OCI-LY1 (cell line): ENCODE measurements around the gene JMJD1C.

Source experiments
- H2AFZ ChIP-seq: fragments of 200-600 bp; sonication (generic), shearing (Covaris generic); 2 replicates; pipeline ENCODE4 v1.6.0; 2014; ENCODE audit warnings: antibody characterized with exemption, mild to moderate bottlenecking, low read length
- H3F3A ChIP-seq: fragments of 200-600 bp; sonication (generic), shearing (Covaris generic); 2 replicates; pipeline ENCODE4 v1.6.0; 2014; ENCODE audit warnings: mild to moderate bottlenecking, antibody characterized with exemption, low read length, moderate library complexity; ENCODE audit not compliant: insufficient read depth
- H3K27ac ChIP-seq: fragments of 200-600 bp; sonication (generic); 2 replicates; pipeline ENCODE4 v1.5.1; 2014; ENCODE audit warnings: low read length, mixed run types, mild to moderate bottlenecking, low read depth; ENCODE audit not compliant: poor library complexity, severe bottlenecking
- H3K27me3 ChIP-seq: fragments of 200-600 bp; sonication (generic); 2 replicates; pipeline ENCODE4 v1.6.0; 2014; ENCODE audit warnings: antibody characterized with exemption, mild to moderate bottlenecking, low read length, moderate library complexity; ENCODE audit not compliant: insufficient read depth
- H3K36me3 ChIP-seq: fragments of 200-600 bp; sonication (generic); 2 replicates; pipeline ENCODE4 v1.6.1; 2014; ENCODE audit warnings: mild to moderate bottlenecking, antibody characterized with exemption, low read length, moderate library complexity, mixed read lengths; ENCODE audit not compliant: insufficient read depth
- H3K4me1 ChIP-seq: fragments of 200-600 bp; sonication (generic); 2 replicates; pipeline ENCODE4 v1.5.1; 2014; ENCODE audit warnings: mild to moderate bottlenecking, low read length, moderate library complexity; ENCODE audit not compliant: insufficient read depth, severe bottlenecking
- H3K4me2 ChIP-seq: fragments of 200-600 bp; sonication (generic), shearing (Covaris generic); 2 replicates; pipeline ENCODE4 v1.6.1; 2014; ENCODE audit warnings: low read length
- H3K4me3 ChIP-seq: fragments of 200-600 bp; sonication (generic); 2 replicates; pipeline ENCODE4 v1.5.1; 2014; ENCODE audit warnings: low read length, low read depth, mild to moderate bottlenecking, mixed read lengths; ENCODE audit not compliant: poor library complexity, severe bottlenecking
- H3K79me2 ChIP-seq: fragments of 200-600 bp; shearing (Covaris generic); 2 replicates; pipeline ENCODE4 v1.6.1; 2016; ENCODE audit warnings: mixed run types, low read length, mixed read lengths; ENCODE audit not compliant: insufficient read depth
- H3K9ac ChIP-seq: fragments of 200-600 bp; sonication (generic), shearing (Covaris generic); 2 replicates; pipeline ENCODE4 v1.6.1; 2014; ENCODE audit warnings: mild to moderate bottlenecking, low read length, mixed read lengths
- H3K9me2 ChIP-seq: fragments of 200-600 bp; sonication (generic), shearing (Covaris generic); 2 replicates; pipeline ENCODE4 v1.6.1; 2014; ENCODE audit warnings: low read depth, mild to moderate bottlenecking, low read length, mixed read lengths
- H3K9me3 ChIP-seq: fragments of 200-600 bp; shearing (Covaris generic); 2 replicates; pipeline ENCODE4 v1.6.1; 2014; ENCODE audit warnings: low read length, mixed read lengths
- H4K20me1 ChIP-seq: fragments of 200-600 bp; sonication (generic), shearing (Covaris generic); 2 replicates; pipeline ENCODE4 v1.6.0; 2016; ENCODE audit warnings: mild to moderate bottlenecking, low read length; ENCODE audit not compliant: insufficient read depth
- CTCF ChIP-seq: fragments of 200-600 bp; sonication (generic), shearing (Covaris generic); IDR thresholded peaks from 2 replicates; pipeline ENCODE4 v1.5.1; 2017; ENCODE audit warnings: mild to moderate bottlenecking, antibody characterized with exemption, low read length, moderate library complexity, mixed read lengths
- EZH2 ChIP-seq: fragments of 200-600 bp; sonication (generic), shearing (Covaris generic); IDR thresholded peaks from 2 replicates; pipeline ENCODE4 v1.8.0; 2017; ENCODE audit warnings: borderline replicate concordance, mixed run types, mild to moderate bottlenecking, antibody characterized with exemption, low read length, moderate library complexity, mixed read lengths

The JMJD1C gene

GRCh38 chr10:63369711-63370110, 96.1 kb downstream of the JMJD1C start:
- no peaks in the 10 kb centered on the region for H3K36me3 ChIP-seq
- no peak overlapping the region for H3K4me3 ChIP-seq
- H3K79me2 ChIP-seq, result peaks cover 11% of the 10 kb centered on the region
- H3K4me1 ChIP-seq, result no peaks in the 10 kb centered on the region
- no peak overlapping the region for H3K27ac ChIP-seq
- H3F3A ChIP-seq, result no peaks in the 10 kb centered on the region
- no peak overlapping the region for H3K4me2 ChIP-seq
- no peaks in the 10 kb centered on the region for H3K27me3 ChIP-seq
- no peak overlapping the region for H2AFZ ChIP-seq
- H3K9me3 ChIP-seq, result no peaks in the 10 kb centered on the region
- H3K9me2 ChIP-seq, result no peaks in the 10 kb centered on the region
- TF ChIP-seq EZH2 (no peak), CTCF (no peak)
- H3K9ac ChIP-seq, result no peak overlapping the region
- H4K20me1 ChIP-seq, result no peaks in the 10 kb centered on the region

- Histone ChIP-seq H3K4me3 (no peak overlapping the region), H3K36me3 (no peaks in the 10 kb centered on the region), H4K20me1 (no peaks in the 10 kb centered on the region), H3K9me2 (no peaks in the 10 kb centered on the region), H3K9ac (no peak overlapping the region), H3F3A (no peaks in the 10 kb centered on the region), H3K27me3 (no peaks in the 10 kb centered on the region), H3K4me2 (no peak overlapping the region), H3K9me3 (no peaks in the 10 kb centered on the region), H3K27ac (no peak overlapping the region), H2AFZ (no peak overlapping the region), H3K4me1 (no peaks in the 10 kb centered on the region), H3K79me2 (no peaks in the 10 kb centered on the region)
- no peak for TF ChIP-seq CTCF
- no peak for TF ChIP-seq EZH2
Observed at GRCh38 chr10:63368365-63368764, 97.4 kb downstream of the JMJD1C start.

- no peak overlapping the region for H3K27ac ChIP-seq
- no peaks in the 10 kb centered on the region for H3K27me3 ChIP-seq
- no peaks in the 10 kb centered on the region for H3F3A ChIP-seq
- no peaks in the 10 kb centered on the region for H3K9me2 ChIP-seq
- no peaks in the 10 kb centered on the region for H3K79me2 ChIP-seq
- H4K20me1 ChIP-seq, result no peaks in the 10 kb centered on the region
- TF ChIP-seq EZH2 (no peak), CTCF (no peak)
- H3K9me3 ChIP-seq, result no peaks in the 10 kb centered on the region
- no peak overlapping the region for H2AFZ ChIP-seq
- no peaks in the 10 kb centered on the region for H3K36me3 ChIP-seq
- no peaks in the 10 kb centered on the region for H3K4me1 ChIP-seq
- no peak overlapping the region for H3K4me2 ChIP-seq
- H3K4me3 ChIP-seq, result no peak overlapping the region
- no peak overlapping the region for H3K9ac ChIP-seq
Observed at GRCh38 chr10:63366933-63367332, 98.8 kb downstream of the JMJD1C start.
